Heart right ventricle (tissue), 16 donors: ENCODE results near the gene TJP1. TPM values are rescaled to one million over a fixed set of nuclear protein-coding genes. Genes with fewer than 3 reads are reported as not detected.

ENCODE experiments used
- ATAC-seq, 8 donors: fragments of 200-7000 bp; cut with Tn5 transposase; one replicate each; pipeline ENCODE4 v1.9.1; 2020; ENCODE audit warnings: mild to moderate bottlenecking in 8 of 8, moderate library complexity in 8 of 8, moderate number of reproducible peaks in 1 of 8
- DNase-seq, 2 donors: peaks; one replicate each; pipeline ENCODE4 v3.0.0-alpha.2; 2020
- H3K27ac ChIP-seq, 10 donors: fragments of 200-600 bp; sonication (generic) in 2 of 10; one replicate each; pipeline versions ENCODE4 v1.5.0 to v1.8.0; 2020 to 2022; ENCODE audit warnings: mild to moderate bottlenecking in 3 of 10
- H3K27me3 ChIP-seq, 7 donors: fragments of 200-600 bp; one replicate each; pipeline ENCODE4 v1.8.0; 2021 to 2022; ENCODE audit warnings: mild to moderate bottlenecking in 2 of 7
- H3K36me3 ChIP-seq, 9 donors: fragments of 200-600 bp; sonication (generic) in 1 of 9; one replicate each; pipeline versions ENCODE4 v1.5.0 to v1.8.0; 2020 to 2022; ENCODE audit warnings: mild to moderate bottlenecking in 2 of 9
- H3K4me1 ChIP-seq, 9 donors: fragments of 200-600 bp; sonication (generic) in 1 of 9; one replicate each; pipeline versions ENCODE4 v1.5.0 to v1.8.0; 2020 to 2022; ENCODE audit warnings: mild to moderate bottlenecking in 4 of 9
- H3K4me3 ChIP-seq, 10 donors: fragments of 200-600 bp; sonication (generic) in 2 of 10; one replicate each; pipeline versions ENCODE4 v1.5.0 to v1.8.0; 2020 to 2022; ENCODE audit warnings: mild to moderate bottlenecking in 7 of 10, moderate library complexity in 2 of 10
- H3K9me3 ChIP-seq, 11 donors: fragments of 200-600 bp in 10 of 11; sonication (generic) in 2 of 11; one replicate each; pipeline versions ENCODE4 v1.5.0 to v1.8.0; 2013 to 2022; ENCODE audit warnings: mild to moderate bottlenecking in 2 of 11, control low read depth in 1 of 11, moderate library complexity in 1 of 11
- CTCF ChIP-seq, 9 donors: fragments of 200-600 bp; sonication (generic) in 2 of 9; IDR thresholded peaks; one replicate each; pipeline versions ENCODE4 v1.5.0 to v1.8.0; 2021 to 2022; ENCODE audit warnings: antibody characterized with exemption in 9 of 9, mild to moderate bottlenecking in 5 of 9, moderate library complexity in 1 of 9
- WGBS, 2 donors: extraction: QIAGEN DNeasy Blood & Tissue Kit; methylation state at CpG; one replicate each; pipeline ENCODE4 v1.1.7; 2013; ENCODE audit warnings: inconsistent platforms in 1 of 2; 5-methylcytosine and 5-hydroxymethylcytosine counted together
- intact Hi-C, 10 donors: fragments of 100-400 bp; cut with DNase I; formaldehyde crosslinking; loops; one replicate each; pipeline versions ENCODE4 v1.11.1 to v1.14.2; 2022
- polyA plus RNA-seq, 2 donors: library from polyadenylated mRNA; stranded (reverse); fragments of 200-250 nt; gene quantifications; one replicate each; pipeline ENCODE4 v1.2.3, GENCODE V29; 2013
- total RNA-seq, 10 donors: library from RNA; stranded (reverse); fragmentation: NEBNext Ultra II Directional in 3 of 10; extraction: Animal tissue kit (Norgen Biotek cat#: 25700) in 3 of 10; gene quantifications; one replicate each; pipeline versions ENCODE4 v1.2.1 to v1.2.4, GENCODE V29; 2021 to 2023
- donor health status: Arrhythmogenic right ventricular cardiomyopathy.
- donor health status: ischemic (EF 13 %, LVEDD 7.1; RV severe dilation, severe dysfunction).
- donor health status: healthy with polysubstance abuse.
- donor health status: DM: no; HTN: yes; CAD: no.
- donor health status: DM: no; HTN: no; CAD: no.
- donor health status: ischemic (EF 25% LVEDD 6.9; RV normal size, moderate dysfunction).
- donor health status: ischemic (EF 25% LVEDD 5.7; RV mildly dilated, moderate dysfunction).
- donor health status: healthy.
- donor health status: DM: yes; HTN: yes; CAD: no.
- donor health status: Ischemic cardiomyopathy.
- donor health status: ischemic (EF 35%, LVEDD 5.7; RV mildly dilated, moderate dysfunction).
- donor health status: nonischemic (EF 11% LVEDD 7.7; RV severe dilation, severe dysfunction).
- donor health status: DM: yes; HTN: yes; CAD: no.
- donor health status: PGD.
- donor health status: ischemic (EF 29% LVEDD 5.4; RV normal size, mild dysfunction).
- donor health status: nonischemic (EF 23%, LVEDD 6.1; RV moderate dilation, normal function).

The TJP1 gene
- total and polyA plus RNA-seq, 12 donors = 22.8 to 166 (median 118) TPM

- intact Hi-C loops = no loop called here
- TF ChIP-seq CTCF (IDR thresholded peaks at IDR 0.05) = no peak
- no peak for DNase-seq
- Histone ChIP-seq H3K9me3 (no peaks in the 10 kb centered on the region), H3K27me3 (no peaks in the 10 kb centered on the region), H3K36me3 (no peaks in the 10 kb centered on the region), H3K4me1 (peaks cover 12 to 74% (median 37%) of the 10 kb centered on the region in 9 donors), H3K4me3 (no peak overlapping the region), H3K27ac (peak overlapping the region in 2 of 10 donors; percentile 27 to 45)
- 75 to 77% methylated on average over 3 of the region's 3 CpGs for WGBS, 2 donors
- ATAC-seq = no peak
Measured at GRCh38 chr15:29867241-29868000, 45.2 kb upstream of the TJP1 start.

- Histone ChIP-seq H3K4me1 (peaks cover 12 to 69% (median 37%) of the 10 kb centered on the region in 9 donors), H3K9me3 (no peaks in the 10 kb centered on the region), H3K27me3 (no peaks in the 10 kb centered on the region), H3K4me3 (no peak overlapping the region), H3K27ac (peak overlapping the region in 2 of 10 donors; percentile 27 to 45), H3K36me3 (no peaks in the 10 kb centered on the region)
- no peak for TF ChIP-seq CTCF (IDR thresholded peaks at IDR 0.05)
- DNase-seq (no peak), ATAC-seq (no peak)
- WGBS, 2 donors = 92 to 94% methylated on average over 1 of the region's 1 CpG
- intact Hi-C loops = no loop called here
Measured at GRCh38 chr15:29866337-29866736, 44.1 kb upstream of the TJP1 start.

DNA sequence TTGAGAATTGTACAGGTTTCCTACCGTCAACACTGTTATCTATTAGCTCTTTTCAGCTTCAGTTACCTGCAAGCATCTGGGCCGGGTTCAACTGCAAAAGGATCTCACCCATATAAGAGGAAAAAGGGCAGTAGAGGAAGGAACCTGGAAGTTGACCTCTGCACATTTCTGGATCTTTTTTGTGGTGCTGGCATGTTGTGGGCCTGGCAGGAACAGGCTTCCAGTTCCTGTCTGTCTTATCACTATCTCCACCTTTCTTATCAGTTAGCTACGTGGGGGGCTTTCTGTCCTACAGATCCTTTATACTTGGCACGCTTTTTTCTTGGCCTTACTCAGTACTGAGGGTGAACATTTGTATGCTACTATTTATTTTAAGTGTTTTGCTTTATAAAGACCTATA, 42.2 kb upstream of the TJP1 start:
- intact Hi-C loops = no loop called here
- Histone ChIP-seq H3K4me3 (no peak overlapping the region), H3K27ac (peak overlapping the region in 5 of 10 donors; percentile 27 to 75 (median 61)), H3K9me3 (no peaks in the 10 kb centered on the region), H3K4me1 (peaks cover 4 to 66% (median 30%) of the 10 kb centered on the region in 9 donors), H3K27me3 (no peaks in the 10 kb centered on the region), H3K36me3 (no peaks in the 10 kb centered on the region)
- DNase-seq = no peak
- WGBS, 2 donors = 44 to 47% methylated on average over 4 of the region's 4 CpGs
- no peak for TF ChIP-seq CTCF (IDR thresholded peaks at IDR 0.05)
- peak in 1 of 8 donors; percentile 15 for ATAC-seq

GRCh38 chr15:29863438-29863837, 41.2 kb upstream of the TJP1 start:
- H3K36me3 ChIP-seq = no peaks in the 10 kb centered on the region
- H3K9me3 ChIP-seq = no peaks in the 10 kb centered on the region
- H3K27ac ChIP-seq = no peak overlapping the region
- no peak overlapping the region for H3K4me3 ChIP-seq
- TF ChIP-seq CTCF (IDR thresholded peaks at IDR 0.05) = no peak
- no peaks in the 10 kb centered on the region for H3K27me3 ChIP-seq
- ATAC-seq (peak in 1 of 8 donors; percentile 13), DNase-seq (no peak)
- WGBS, 2 donors = 93% methylated on average over 4 of the region's 4 CpGs
- peaks cover 4 to 64% (median 26%) of the 10 kb centered on the region in 9 donors for H3K4me1 ChIP-seq
- intact Hi-C loops = no loop called here
